Measurements from ENCODE around the gene GAN.

DNA sequence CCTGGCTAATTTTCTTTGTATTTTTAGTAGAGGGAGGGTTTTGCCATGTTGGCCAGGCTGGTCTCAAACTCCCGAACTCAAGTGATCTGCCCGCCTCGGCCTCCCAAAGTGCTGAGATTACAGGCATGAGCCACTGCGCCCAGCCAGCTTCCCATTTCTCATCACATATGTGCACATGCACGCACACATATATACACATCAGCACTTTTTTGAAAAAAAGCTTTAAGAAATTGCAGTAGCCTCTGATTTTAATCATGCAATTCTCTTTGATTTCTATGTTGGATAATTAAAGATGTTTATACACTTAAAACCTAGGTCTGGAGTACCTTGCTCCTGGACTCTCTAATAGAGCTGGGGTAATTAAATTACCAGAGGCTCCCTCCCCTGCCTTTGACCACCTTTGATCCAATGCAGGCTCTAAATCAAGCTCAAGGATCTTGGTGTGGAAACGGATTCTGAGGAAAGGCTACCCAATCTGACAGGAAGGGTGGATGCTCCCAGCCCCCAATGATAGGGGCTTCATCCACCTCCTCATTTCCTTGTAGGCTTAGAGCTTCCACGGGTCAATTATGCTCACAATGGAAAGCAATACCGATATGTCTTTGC lies 29.7 kb upstream of the GAN start:
- TF ChIP-seq, protein P1, sequence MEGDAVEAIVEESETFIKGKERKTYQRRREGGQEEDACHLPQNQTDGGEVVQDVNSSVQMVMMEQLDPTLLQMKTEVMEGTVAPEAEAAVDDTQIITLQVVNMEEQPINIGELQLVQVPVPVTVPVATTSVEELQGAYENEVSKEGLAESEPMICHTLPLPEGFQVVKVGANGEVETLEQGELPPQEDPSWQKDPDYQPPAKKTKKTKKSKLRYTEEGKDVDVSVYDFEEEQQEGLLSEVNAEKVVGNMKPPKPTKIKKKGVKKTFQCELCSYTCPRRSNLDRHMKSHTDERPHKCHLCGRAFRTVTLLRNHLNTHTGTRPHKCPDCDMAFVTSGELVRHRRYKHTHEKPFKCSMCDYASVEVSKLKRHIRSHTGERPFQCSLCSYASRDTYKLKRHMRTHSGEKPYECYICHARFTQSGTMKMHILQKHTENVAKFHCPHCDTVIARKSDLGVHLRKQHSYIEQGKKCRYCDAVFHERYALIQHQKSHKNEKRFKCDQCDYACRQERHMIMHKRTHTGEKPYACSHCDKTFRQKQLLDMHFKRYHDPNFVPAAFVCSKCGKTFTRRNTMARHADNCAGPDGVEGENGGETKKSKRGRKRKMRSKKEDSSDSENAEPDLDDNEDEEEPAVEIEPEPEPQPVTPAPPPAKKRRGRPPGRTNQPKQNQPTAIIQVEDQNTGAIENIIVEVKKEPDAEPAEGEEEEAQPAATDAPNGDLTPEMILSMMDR (IDR thresholded peaks at IDR 0.05; ENCODE audit: insufficient read depth, low read depth, low read length): no peak
- TF ChIP-seq EZH2 (IDR thresholded peaks at IDR 0.05; ENCODE audit: insufficient read depth, low read length): no peak

Data from astrocyte (in vitro differentiated cells and primary cell).